SK-N-SH treated with all-trans-retinoic acid at 6 μM for 48 hours (cell line): ENCODE data around the gene C8B.

Source experiments
- ATAC-seq: fragments of 200-7000 bp; cut with Tn5 transposase; 3 replicates; pipeline ENCODE4 v1.9.1; 2020; ENCODE audit warnings: mild to moderate bottlenecking, moderate library complexity
- BACH2 ChIP-seq: fragments of 250-450 bp; sonication (Bioruptor Pico); IDR thresholded peaks from 2 replicates; pipeline ENCODE4 v1.9.0; 2021; ENCODE audit warnings: mild to moderate bottlenecking, borderline replicate concordance
- CSDC2 ChIP-seq: fragments of 250-450 bp; sonication (Bioruptor Pico); IDR thresholded peaks from 2 replicates; pipeline ENCODE4 v1.5.0; 2020; ENCODE audit warnings: mild to moderate bottlenecking, moderate library complexity
- ESRRG ChIP-seq: fragments of 250-450 bp; sonication (Bioruptor Pico); IDR thresholded peaks from 2 replicates; pipeline ENCODE4 v1.6.1; 2021; ENCODE audit warnings: mild to moderate bottlenecking
- GLIS3 ChIP-seq: fragments of 250-450 bp; sonication (Bioruptor Pico); IDR thresholded peaks from 2 replicates; pipeline ENCODE4 v1.5.0; 2020; ENCODE audit warnings: mild to moderate bottlenecking, moderate library complexity
- ISL1 ChIP-seq: fragments of 250-450 bp; sonication (Bioruptor Pico); IDR thresholded peaks from 2 replicates; pipeline ENCODE4 v2.1.2; 2022; ENCODE audit warnings: mild to moderate bottlenecking, moderate library complexity
- OSR1 ChIP-seq: fragments of 250-450 bp; sonication (Bioruptor Pico); IDR thresholded peaks from 2 replicates; pipeline ENCODE4 v1.8.0; 2022; ENCODE audit warnings: moderate library complexity, mild to moderate bottlenecking, inconsistent platforms
- PPARA ChIP-seq: fragments of 250-450 bp; sonication (Bioruptor Pico); IDR thresholded peaks from 2 replicates; pipeline ENCODE4 v1.5.0; 2020; ENCODE audit warnings: mild to moderate bottlenecking, borderline replicate concordance
- SNAI2 ChIP-seq: fragments of 250-450 bp; sonication (Bioruptor Pico); IDR thresholded peaks from 2 replicates; pipeline ENCODE4 v1.5.0; 2020; ENCODE audit warnings: mild to moderate bottlenecking, moderate library complexity
- TCF4 ChIP-seq: fragments of 250-450 bp; sonication (Bioruptor Pico); IDR thresholded peaks from 2 replicates; pipeline ENCODE4 v1.8.0; 2021; ENCODE audit warnings: mild to moderate bottlenecking, moderate library complexity, borderline replicate concordance
- TOX ChIP-seq: fragments of 250-450 bp; sonication (Bioruptor Pico); IDR thresholded peaks from 2 replicates; pipeline ENCODE4 v1.8.0; 2021; ENCODE audit warnings: mild to moderate bottlenecking, moderate library complexity, borderline replicate concordance
- ZC3H10 ChIP-seq: fragments of 250-450 bp; sonication (Bioruptor Pico); IDR thresholded peaks from 2 replicates; pipeline ENCODE4 v1.5.1; 2021; ENCODE audit warnings: mild to moderate bottlenecking, moderate library complexity
- ZFP3 ChIP-seq: fragments of 250-450 bp; sonication (Bioruptor Pico); IDR thresholded peaks from 2 replicates; pipeline ENCODE4 v1.5.0; 2020; ENCODE audit warnings: mild to moderate bottlenecking, moderate library complexity
- ZFP30 ChIP-seq: fragments of 450-650 bp; formaldehyde crosslinking; IDR thresholded peaks from 2 replicates; pipeline ENCODE4 v1.5.0; 2022; ENCODE audit warnings: mild to moderate bottlenecking, moderate library complexity
- ZNF565 ChIP-seq: fragments of 450-650 bp; formaldehyde crosslinking; conservative IDR thresholded peaks from 2 replicates; pipeline ENCODE4 v1.5.0; 2020; ENCODE audit warnings: low read depth, mild to moderate bottlenecking, moderate library complexity
- ZNF70 ChIP-seq: fragments of 450-650 bp; formaldehyde crosslinking; IDR thresholded peaks from 2 replicates; pipeline ENCODE4 v1.5.0; 2020; ENCODE audit warnings: mild to moderate bottlenecking, moderate library complexity
- ZNF8 ChIP-seq: fragments of 450-650 bp; formaldehyde crosslinking; IDR thresholded peaks from 2 replicates; pipeline ENCODE4 v1.5.0; 2020; ENCODE audit warnings: mild to moderate bottlenecking, moderate library complexity
- TF ChIP-seq, protein P1 (sequence below): fragments of 250-450 bp; sonication (Bioruptor Pico); IDR thresholded peaks from 2 replicates; pipeline ENCODE4 v1.5.0; 2020; ENCODE audit warnings: mild to moderate bottlenecking, moderate library complexity
- TF ChIP-seq, protein P2 (sequence below): fragments of 250-450 bp; sonication (Bioruptor Pico); IDR thresholded peaks from 2 replicates; pipeline ENCODE4 v1.5.1; 2021; ENCODE audit warnings: mild to moderate bottlenecking, moderate library complexity
- TF ChIP-seq, protein P3 (sequence below): fragments of 250-450 bp; sonication (Bioruptor Pico); IDR thresholded peaks from 2 replicates; pipeline ENCODE4 v1.5.1; 2020; ENCODE audit warnings: low read depth, mild to moderate bottlenecking, moderate library complexity
- TF ChIP-seq, protein P4 (sequence below): fragments of 250-450 bp; sonication (Bioruptor Pico); IDR thresholded peaks from 2 replicates; pipeline ENCODE4 v1.8.0; 2020; ENCODE audit warnings: mild to moderate bottlenecking, moderate library complexity, borderline replicate concordance
- TF ChIP-seq, protein P5 (sequence below): fragments of 250-450 bp; sonication (Bioruptor Pico); IDR thresholded peaks from 2 replicates; pipeline ENCODE4 v1.8.0; 2021; ENCODE audit warnings: low read depth, mild to moderate bottlenecking, moderate library complexity, borderline replicate concordance

The C8B gene

DNA sequence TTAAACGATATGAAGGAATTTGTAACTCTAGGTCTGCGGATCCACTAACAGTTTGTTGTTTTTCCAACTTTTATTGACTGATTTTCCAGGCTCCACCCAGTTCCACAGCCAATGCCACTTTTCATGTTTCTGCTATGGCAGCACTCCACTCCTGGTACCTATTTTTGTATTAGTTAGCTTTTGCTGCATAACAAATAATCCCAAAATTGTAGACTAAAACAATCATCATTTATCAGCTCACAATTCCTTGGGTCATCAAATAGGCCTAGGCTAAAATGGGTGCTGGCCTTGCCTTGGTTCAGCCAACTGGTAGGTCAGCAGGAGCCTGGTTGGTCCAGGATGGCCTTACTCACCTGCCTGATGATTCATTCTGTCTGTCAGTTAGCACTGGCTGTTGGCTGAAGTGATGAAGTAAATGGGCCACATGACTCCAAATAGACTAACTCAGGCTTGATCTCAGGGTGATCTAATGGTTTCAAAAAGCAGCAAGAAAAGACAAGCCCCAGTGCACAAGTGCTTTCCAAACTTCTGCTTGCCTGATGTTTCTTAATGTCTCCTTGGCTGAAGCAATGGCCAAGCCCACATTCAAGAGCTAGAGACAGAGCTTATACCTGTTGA lies 3.2 kb upstream of the C8B start:
- TF ChIP-seq GLIS3 (CRISPR knock-in tag) (no peak), CSDC2 (no peak), ZFP30 (CRISPR knock-in tag) (no peak), SNAI2 (CRISPR knock-in tag) (no peak), ZNF70 (no peak), ZC3H10 (CRISPR knock-in tag) (no peak), BACH2 (no peak), ISL1 (CRISPR knock-in tag) (no peak), OSR1 (CRISPR knock-in tag) (no peak), PPARA (CRISPR knock-in tag) (no peak), TCF4 (CRISPR knock-in tag) (no peak), ZNF565 (CRISPR knock-in tag) (no peak), ESRRG (CRISPR knock-in tag) (no peak), ZNF8 (CRISPR knock-in tag) (no peak), TOX (CRISPR knock-in tag) (no peak)
- TF ChIP-seq, protein P1, sequence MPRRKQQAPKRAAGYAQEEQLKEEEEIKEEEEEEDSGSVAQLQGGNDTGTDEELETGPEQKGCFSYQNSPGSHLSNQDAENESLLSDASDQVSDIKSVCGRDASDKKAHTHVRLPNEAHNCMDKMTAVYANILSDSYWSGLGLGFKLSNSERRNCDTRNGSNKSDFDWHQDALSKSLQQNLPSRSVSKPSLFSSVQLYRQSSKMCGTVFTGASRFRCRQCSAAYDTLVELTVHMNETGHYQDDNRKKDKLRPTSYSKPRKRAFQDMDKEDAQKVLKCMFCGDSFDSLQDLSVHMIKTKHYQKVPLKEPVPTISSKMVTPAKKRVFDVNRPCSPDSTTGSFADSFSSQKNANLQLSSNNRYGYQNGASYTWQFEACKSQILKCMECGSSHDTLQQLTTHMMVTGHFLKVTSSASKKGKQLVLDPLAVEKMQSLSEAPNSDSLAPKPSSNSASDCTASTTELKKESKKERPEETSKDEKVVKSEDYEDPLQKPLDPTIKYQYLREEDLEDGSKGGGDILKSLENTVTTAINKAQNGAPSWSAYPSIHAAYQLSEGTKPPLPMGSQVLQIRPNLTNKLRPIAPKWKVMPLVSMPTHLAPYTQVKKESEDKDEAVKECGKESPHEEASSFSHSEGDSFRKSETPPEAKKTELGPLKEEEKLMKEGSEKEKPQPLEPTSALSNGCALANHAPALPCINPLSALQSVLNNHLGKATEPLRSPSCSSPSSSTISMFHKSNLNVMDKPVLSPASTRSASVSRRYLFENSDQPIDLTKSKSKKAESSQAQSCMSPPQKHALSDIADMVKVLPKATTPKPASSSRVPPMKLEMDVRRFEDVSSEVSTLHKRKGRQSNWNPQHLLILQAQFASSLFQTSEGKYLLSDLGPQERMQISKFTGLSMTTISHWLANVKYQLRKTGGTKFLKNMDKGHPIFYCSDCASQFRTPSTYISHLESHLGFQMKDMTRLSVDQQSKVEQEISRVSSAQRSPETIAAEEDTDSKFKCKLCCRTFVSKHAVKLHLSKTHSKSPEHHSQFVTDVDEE (CRISPR knock-in tag) = no peak
- TF ChIP-seq, protein P2, sequence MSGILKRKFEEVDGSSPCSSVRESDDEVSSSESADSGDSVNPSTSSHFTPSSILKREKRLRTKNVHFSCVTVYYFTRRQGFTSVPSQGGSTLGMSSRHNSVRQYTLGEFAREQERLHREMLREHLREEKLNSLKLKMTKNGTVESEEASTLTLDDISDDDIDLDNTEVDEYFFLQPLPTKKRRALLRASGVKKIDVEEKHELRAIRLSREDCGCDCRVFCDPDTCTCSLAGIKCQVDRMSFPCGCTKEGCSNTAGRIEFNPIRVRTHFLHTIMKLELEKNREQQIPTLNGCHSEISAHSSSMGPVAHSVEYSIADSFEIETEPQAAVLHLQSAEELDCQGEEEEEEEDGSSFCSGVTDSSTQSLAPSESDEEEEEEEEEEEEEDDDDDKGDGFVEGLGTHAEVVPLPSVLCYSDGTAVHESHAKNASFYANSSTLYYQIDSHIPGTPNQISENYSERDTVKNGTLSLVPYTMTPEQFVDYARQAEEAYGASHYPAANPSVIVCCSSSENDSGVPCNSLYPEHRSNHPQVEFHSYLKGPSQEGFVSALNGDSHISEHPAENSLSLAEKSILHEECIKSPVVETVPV = no peak
- TF ChIP-seq, protein P3, sequence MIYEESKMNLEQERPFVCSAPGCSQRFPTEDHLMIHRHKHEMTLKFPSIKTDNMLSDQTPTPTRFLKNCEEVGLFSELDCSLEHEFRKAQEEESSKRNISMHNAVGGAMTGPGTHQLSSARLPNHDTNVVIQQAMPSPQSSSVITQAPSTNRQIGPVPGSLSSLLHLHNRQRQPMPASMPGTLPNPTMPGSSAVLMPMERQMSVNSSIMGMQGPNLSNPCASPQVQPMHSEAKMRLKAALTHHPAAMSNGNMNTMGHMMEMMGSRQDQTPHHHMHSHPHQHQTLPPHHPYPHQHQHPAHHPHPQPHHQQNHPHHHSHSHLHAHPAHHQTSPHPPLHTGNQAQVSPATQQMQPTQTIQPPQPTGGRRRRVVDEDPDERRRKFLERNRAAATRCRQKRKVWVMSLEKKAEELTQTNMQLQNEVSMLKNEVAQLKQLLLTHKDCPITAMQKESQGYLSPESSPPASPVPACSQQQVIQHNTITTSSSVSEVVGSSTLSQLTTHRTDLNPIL = no peak
- TF ChIP-seq, protein P4, sequence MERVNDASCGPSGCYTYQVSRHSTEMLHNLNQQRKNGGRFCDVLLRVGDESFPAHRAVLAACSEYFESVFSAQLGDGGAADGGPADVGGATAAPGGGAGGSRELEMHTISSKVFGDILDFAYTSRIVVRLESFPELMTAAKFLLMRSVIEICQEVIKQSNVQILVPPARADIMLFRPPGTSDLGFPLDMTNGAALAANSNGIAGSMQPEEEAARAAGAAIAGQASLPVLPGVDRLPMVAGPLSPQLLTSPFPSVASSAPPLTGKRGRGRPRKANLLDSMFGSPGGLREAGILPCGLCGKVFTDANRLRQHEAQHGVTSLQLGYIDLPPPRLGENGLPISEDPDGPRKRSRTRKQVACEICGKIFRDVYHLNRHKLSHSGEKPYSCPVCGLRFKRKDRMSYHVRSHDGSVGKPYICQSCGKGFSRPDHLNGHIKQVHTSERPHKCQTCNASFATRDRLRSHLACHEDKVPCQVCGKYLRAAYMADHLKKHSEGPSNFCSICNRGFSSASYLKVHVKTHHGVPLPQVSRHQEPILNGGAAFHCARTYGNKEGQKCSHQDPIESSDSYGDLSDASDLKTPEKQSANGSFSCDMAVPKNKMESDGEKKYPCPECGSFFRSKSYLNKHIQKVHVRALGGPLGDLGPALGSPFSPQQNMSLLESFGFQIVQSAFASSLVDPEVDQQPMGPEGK (CRISPR knock-in tag) = no peak
- TF ChIP-seq, protein P5, sequence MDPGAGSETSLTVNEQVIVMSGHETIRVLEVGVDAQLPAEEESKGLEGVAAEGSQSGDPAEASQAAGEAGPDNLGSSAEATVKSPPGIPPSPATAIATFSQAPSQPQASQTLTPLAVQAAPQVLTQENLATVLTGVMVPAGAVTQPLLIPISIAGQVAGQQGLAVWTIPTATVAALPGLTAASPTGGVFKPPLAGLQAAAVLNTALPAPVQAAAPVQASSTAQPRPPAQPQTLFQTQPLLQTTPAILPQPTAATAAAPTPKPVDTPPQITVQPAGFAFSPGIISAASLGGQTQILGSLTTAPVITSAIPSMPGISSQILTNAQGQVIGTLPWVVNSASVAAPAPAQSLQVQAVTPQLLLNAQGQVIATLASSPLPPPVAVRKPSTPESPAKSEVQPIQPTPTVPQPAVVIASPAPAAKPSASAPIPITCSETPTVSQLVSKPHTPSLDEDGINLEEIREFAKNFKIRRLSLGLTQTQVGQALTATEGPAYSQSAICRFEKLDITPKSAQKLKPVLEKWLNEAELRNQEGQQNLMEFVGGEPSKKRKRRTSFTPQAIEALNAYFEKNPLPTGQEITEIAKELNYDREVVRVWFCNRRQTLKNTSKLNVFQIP = no peak

DNA sequence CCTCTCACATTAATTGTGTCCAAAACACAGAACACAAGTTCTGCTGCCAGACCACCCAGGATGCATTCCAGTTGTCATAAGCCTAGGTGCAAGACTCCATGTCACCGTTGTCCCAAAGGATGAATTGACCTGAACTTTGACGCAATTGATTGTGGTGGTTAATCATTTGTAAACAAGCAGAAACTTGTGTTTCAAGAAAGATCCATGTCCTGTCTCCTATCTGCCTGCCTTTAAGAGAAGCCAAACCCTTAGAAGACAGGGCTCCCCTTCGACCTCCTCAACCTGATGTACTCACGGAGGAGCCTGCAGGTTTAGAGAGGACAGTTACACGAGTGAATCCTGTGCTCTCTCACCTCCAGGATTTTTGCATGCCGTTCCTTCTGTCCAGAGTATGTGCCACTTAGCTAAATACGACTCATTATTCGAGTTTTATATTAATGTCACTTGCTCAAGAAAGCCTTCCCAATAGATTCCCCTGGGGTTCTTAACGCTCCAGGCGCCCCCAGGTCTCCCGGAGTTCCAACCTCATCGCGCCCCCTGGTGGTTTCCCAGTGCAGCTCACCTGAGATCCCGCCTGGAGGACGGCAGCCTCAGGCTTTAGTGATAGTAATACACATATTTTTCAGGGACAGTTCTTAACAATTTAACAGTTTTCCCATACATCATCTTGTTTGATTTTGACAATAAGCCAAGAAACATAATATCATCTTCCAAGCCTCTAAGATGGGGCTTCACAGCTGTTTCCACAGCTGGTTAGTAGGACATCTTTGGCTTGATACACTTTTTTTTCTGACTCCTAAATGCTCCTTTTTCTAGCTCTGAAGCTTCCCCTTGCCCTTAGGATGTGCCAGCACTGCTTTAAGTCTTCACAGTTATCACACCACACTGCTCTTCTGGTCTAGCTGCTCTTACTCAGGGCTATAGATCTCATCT lies 2.4 kb upstream of the C8B start:
- peak; percentile 56; the same call in 2 of the 3 replicates for ATAC-seq
- TF ChIP-seq ISL1 (CRISPR knock-in tag) (no peak), PPARA (CRISPR knock-in tag) (no peak), CSDC2 (no peak), ESRRG (CRISPR knock-in tag) (no peak), ZC3H10 (CRISPR knock-in tag) (no peak), GLIS3 (CRISPR knock-in tag) (no peak)

More for the DNA sequence above, 3.2 kb upstream of the C8B start:
- no peak for ATAC-seq

DNA sequence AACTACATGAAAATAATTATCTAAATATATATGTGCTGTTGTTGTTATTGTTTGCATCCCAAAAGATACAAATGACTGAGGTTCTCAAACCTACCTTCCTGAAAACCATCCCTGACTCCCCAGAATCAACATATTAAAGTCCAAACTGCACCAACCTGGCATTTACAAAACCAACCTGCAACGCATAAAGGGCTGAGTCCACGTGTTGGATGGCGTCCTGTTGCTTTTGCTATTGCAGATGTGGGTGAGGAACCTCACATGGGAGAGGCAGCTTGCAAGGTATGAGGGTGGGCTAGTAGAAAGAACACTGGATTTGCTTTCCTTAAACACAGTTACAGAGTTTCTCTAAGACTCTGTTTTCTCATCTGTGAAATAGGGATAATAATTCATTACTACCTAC lies 1.5 kb upstream of the C8B start:
- no peak for TF ChIP-seq GLIS3 (CRISPR knock-in tag)
- no peak for TF ChIP-seq CSDC2
- no peak for TF ChIP-seq ZFP30 (CRISPR knock-in tag)
- no peak for TF ChIP-seq ZNF70
- TF ChIP-seq ZFP3 = no peak
- TF ChIP-seq, protein P5 = no peak
- ATAC-seq = no peak
